HL-60 (cell line): ENCODE measurements around the gene DOCK8.

Experiments
- CTCF ChIP-seq: IDR thresholded peaks from one replicate; pipeline ENCODE4 v1.5.1; 2011; ENCODE audit warnings: low read length, control low read depth, inconsistent platforms; ENCODE audit not compliant: insufficient read depth
- POLR2AphosphoS5 ChIP-seq: IDR thresholded peaks from 2 replicates; pipeline ENCODE4 v1.6.1; 2012; ENCODE audit warnings: low read depth
- REST ChIP-seq: IDR thresholded peaks from 2 replicates; pipeline ENCODE4 v1.6.1; 2012; ENCODE audit warnings: low read depth; ENCODE audit not compliant: insufficient replicate concordance

- TF ChIP-seq CTCF (no peak), POLR2AphosphoS5 (peak; percentile 46; the same call in 1 of the 2 replicates), REST (no peak)
Measured at GRCh38 chr9:272251-273213, 57.9 kb downstream of the DOCK8 start.
